ENCODE measurements around the gene BCORL1.

DNA sequence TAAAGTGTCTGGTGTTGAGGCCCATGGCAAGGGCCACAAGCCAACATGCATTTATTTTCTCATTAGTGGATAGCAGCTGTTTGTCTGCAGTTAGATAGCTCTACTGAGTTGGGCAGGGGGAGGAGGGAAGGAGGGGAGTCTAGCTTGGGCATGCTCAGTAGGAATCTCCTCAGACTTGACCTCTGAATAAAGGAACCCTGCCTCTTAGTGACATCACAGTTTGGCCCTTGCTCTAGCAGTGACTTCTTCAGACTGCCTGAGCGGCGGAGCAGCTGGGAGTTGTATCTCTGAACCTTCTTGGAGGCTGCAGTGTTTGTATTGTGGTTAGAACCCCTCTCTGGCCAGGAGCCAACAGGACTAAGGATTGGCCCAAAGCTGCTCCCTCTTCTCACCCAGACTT lies 57.4 kb downstream of the BCORL1 start:
- TF ChIP-seq, protein P1, sequence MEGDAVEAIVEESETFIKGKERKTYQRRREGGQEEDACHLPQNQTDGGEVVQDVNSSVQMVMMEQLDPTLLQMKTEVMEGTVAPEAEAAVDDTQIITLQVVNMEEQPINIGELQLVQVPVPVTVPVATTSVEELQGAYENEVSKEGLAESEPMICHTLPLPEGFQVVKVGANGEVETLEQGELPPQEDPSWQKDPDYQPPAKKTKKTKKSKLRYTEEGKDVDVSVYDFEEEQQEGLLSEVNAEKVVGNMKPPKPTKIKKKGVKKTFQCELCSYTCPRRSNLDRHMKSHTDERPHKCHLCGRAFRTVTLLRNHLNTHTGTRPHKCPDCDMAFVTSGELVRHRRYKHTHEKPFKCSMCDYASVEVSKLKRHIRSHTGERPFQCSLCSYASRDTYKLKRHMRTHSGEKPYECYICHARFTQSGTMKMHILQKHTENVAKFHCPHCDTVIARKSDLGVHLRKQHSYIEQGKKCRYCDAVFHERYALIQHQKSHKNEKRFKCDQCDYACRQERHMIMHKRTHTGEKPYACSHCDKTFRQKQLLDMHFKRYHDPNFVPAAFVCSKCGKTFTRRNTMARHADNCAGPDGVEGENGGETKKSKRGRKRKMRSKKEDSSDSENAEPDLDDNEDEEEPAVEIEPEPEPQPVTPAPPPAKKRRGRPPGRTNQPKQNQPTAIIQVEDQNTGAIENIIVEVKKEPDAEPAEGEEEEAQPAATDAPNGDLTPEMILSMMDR (IDR thresholded peaks at IDR 0.05; ENCODE audit: poor library complexity, severe bottlenecking), result no peak
- TF ChIP-seq EZH2 (IDR thresholded peaks at IDR 0.05; ENCODE audit: borderline replicate concordance, insufficient read depth, low read length, poor library complexity, severe bottlenecking), result no peak
- no peak for TF ChIP-seq SMC3 (conservative IDR thresholded peaks at IDR 0.05; ENCODE audit: poor library complexity)
- no peak for TF ChIP-seq RAD21 (conservative IDR thresholded peaks at IDR 0.05)
- no peak for TF ChIP-seq MXI1 (conservative IDR thresholded peaks at IDR 0.05; ENCODE audit: poor library complexity, severe bottlenecking)
- TF ChIP-seq, protein P2, sequence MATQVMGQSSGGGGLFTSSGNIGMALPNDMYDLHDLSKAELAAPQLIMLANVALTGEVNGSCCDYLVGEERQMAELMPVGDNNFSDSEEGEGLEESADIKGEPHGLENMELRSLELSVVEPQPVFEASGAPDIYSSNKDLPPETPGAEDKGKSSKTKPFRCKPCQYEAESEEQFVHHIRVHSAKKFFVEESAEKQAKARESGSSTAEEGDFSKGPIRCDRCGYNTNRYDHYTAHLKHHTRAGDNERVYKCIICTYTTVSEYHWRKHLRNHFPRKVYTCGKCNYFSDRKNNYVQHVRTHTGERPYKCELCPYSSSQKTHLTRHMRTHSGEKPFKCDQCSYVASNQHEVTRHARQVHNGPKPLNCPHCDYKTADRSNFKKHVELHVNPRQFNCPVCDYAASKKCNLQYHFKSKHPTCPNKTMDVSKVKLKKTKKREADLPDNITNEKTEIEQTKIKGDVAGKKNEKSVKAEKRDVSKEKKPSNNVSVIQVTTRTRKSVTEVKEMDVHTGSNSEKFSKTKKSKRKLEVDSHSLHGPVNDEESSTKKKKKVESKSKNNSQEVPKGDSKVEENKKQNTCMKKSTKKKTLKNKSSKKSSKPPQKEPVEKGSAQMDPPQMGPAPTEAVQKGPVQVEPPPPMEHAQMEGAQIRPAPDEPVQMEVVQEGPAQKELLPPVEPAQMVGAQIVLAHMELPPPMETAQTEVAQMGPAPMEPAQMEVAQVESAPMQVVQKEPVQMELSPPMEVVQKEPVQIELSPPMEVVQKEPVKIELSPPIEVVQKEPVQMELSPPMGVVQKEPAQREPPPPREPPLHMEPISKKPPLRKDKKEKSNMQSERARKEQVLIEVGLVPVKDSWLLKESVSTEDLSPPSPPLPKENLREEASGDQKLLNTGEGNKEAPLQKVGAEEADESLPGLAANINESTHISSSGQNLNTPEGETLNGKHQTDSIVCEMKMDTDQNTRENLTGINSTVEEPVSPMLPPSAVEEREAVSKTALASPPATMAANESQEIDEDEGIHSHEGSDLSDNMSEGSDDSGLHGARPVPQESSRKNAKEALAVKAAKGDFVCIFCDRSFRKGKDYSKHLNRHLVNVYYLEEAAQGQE (IDR thresholded peaks at IDR 0.05; ENCODE audit: borderline replicate concordance), result no peak

Measured in neural cell (in vitro differentiated cells).